K562 (cell line): ENCODE results near the gene CLSTN1. TPM values are rescaled to one million over a fixed set of nuclear protein-coding genes. Genes with fewer than 3 reads are reported as not detected.

ENCODE experiments used
- EWSR1 ChIP-seq: fragments of 450-650 bp; IDR thresholded peaks from 2 replicates; pipeline ENCODE4 v1.6.1; 2018; ENCODE audit warnings: borderline replicate concordance, mild to moderate bottlenecking, low read depth, moderate library complexity; ENCODE audit not compliant: partially characterized antibody
- HNRNPUL1 ChIP-seq: fragments of 200-400 bp; formaldehyde crosslinking; IDR thresholded peaks from 2 replicates; pipeline ENCODE4 v1.6.1; 2017; ENCODE audit warnings: low read length
- ID3 ChIP-seq, 2 experiments: fragments of 250-450 bp in 1 of 2; fragments of 450-650 bp in 1 of 2; sonication (Bioruptor Pico) in 1 of 2; IDR thresholded peaks; 2 replicates each; pipeline versions ENCODE4 v1.6.1 to v1.8.0; 2016 to 2021; ENCODE audit warnings: mild to moderate bottlenecking in 2 of 2, moderate library complexity in 2 of 2, missing compliant biosample characterization in 1 of 2, missing genetic modification characterization in 1 of 2
- MITF ChIP-seq: IDR thresholded peaks from 2 replicates; pipeline ENCODE4 v1.6.1; 2014; ENCODE audit warnings: antibody characterized with exemption
- MTA3 ChIP-seq: fragments of 450-650 bp; formaldehyde crosslinking; IDR thresholded peaks from 2 replicates; pipeline ENCODE4 v1.6.1; 2017; ENCODE audit warnings: mild to moderate bottlenecking, borderline replicate concordance
- PHB ChIP-seq: fragments of 250-450 bp; sonication (Bioruptor Pico); IDR thresholded peaks from 2 replicates; pipeline ENCODE4 v1.5.0; 2021
- RFX7 ChIP-seq: fragments of 250-450 bp; sonication (Bioruptor Pico); IDR thresholded peaks from 2 replicates; pipeline ENCODE4 v1.5.1; 2021; ENCODE audit warnings: mild to moderate bottlenecking
- RNF219 ChIP-seq: fragments of 250-450 bp; sonication (Bioruptor Pico); IDR thresholded peaks from 2 replicates; pipeline ENCODE4 v1.5.0; 2022; ENCODE audit warnings: mild to moderate bottlenecking
- SMAD4 ChIP-seq: fragments of 250-450 bp; sonication (Bioruptor Pico); conservative IDR thresholded peaks from 2 replicates; pipeline ENCODE4 v1.8.0; 2021; ENCODE audit warnings: inconsistent platforms, mild to moderate bottlenecking, moderate library complexity
- ZC3H4 ChIP-seq: sonication (generic); formaldehyde crosslinking; IDR thresholded peaks from 2 replicates; pipeline ENCODE4 v1.9.0; 2021; ENCODE audit warnings: missing genetic modification reagents, borderline replicate concordance
- ZHX1 ChIP-seq: fragments of 150-350 bp; conservative IDR thresholded peaks from 2 replicates; pipeline ENCODE4 v1.6.1; 2014; ENCODE audit warnings: low read length
- ZNF561 ChIP-seq: fragments of 450-650 bp; formaldehyde crosslinking; conservative IDR thresholded peaks from 2 replicates; pipeline ENCODE4 v1.4.0; 2020; ENCODE audit warnings: mild to moderate bottlenecking, moderate library complexity
- polyA plus RNA-seq, 8 experiments: library from polyadenylated mRNA; depleted of rRNA in 4 of 8; stranded (reverse) in 5 of 8; unstranded in 3 of 8; fragments of >200 nt; fragmentation: Nextera tagmentation in 2 of 8; fragmentation: Illumina TruSeq in 1 of 8; extraction: Ambion mirVana in 2 of 8; extraction: Trizol in 1 of 8; gene quantifications; 2 replicates each; pipeline versions ENCODE4 v1.2.1 to v1.2.3, GENCODE V29; 2011 to 2014; ENCODE audit warnings: inconsistent platforms in 1 of 8, missing spikeins in 1 of 8
- total RNA-seq, 7 experiments: library from RNA; depleted of rRNA in 6 of 7; stranded (reverse); fragments of >200 nt in 6 of 7; fragmentation: Illumina TruSeq in 2 of 7; extraction: Trizol in 2 of 7; gene quantifications; 2 replicates each; pipeline versions ENCODE4 v1.2.1 to v1.2.3, GENCODE V29; 2011 to 2021; ENCODE audit warnings: low replicate concordance in 1 of 7
- TF ChIP-seq, protein P1 (sequence below), 2 experiments: fragments of 150-350 bp in 1 of 2; IDR thresholded peaks; 2 replicates each; pipeline ENCODE4 v1.6.1; 2012 to 2016; ENCODE audit warnings: low read depth in 2 of 2, low read length in 2 of 2, mild to moderate bottlenecking in 1 of 2, moderate library complexity in 1 of 2

Gene CLSTN1
- total and polyA plus RNA-seq, 9 of the 15 experiments (the other 6 are each of a cell fraction or from before 2014, with no cell fraction given): 1.1 to 32.5 (median 13.3) TPM

DNA sequence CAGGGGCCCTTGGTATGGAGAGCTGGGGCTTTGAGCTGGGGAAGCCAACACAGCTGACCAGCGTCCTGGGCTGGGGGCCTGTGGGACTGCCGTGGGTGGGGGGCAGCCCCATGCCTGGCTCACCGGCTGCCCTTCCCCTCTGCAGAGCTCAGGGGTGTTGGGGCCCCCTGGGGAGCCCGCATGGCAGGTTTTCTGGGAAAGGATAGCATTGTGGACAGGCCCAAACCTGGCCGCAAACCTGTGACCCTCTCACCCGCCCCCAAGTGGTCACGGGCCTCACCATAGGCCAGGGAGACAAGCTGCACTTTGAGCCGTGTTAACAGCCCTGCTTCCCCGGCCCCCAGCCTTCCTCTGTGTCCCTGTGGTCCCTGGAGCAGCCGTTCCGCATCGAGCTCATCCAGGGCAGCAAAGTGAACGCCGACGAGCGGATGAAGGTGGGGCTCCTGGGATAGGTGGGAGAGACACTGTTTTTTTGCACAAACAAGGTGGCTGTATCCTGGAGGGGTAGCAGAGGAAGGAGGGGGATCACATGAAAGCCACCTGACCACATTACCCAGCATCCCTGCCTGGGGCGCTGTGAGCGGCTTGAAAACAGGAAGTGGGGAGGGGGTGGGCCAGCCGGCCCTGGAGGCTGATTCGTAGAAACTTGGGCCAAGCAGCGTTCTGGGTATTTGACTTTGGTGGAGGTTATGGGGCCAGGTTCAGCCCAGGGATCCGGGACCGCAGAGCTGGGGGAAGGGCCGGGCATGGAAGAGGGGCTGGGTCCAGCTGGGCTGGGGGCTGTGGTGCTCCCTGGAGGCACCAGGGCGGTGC is 106.4 kb downstream of the CLSTN1 start (continued):
- no peak for TF ChIP-seq ZHX1
- no peak for TF ChIP-seq ID3 (CRISPR knock-in tag; IDR thresholded peaks at IDR 0.05)
- peak; percentile 82 for TF ChIP-seq ID3 (tag; IDR thresholded peaks at IDR 0.05)
- TF ChIP-seq, protein P1, sequence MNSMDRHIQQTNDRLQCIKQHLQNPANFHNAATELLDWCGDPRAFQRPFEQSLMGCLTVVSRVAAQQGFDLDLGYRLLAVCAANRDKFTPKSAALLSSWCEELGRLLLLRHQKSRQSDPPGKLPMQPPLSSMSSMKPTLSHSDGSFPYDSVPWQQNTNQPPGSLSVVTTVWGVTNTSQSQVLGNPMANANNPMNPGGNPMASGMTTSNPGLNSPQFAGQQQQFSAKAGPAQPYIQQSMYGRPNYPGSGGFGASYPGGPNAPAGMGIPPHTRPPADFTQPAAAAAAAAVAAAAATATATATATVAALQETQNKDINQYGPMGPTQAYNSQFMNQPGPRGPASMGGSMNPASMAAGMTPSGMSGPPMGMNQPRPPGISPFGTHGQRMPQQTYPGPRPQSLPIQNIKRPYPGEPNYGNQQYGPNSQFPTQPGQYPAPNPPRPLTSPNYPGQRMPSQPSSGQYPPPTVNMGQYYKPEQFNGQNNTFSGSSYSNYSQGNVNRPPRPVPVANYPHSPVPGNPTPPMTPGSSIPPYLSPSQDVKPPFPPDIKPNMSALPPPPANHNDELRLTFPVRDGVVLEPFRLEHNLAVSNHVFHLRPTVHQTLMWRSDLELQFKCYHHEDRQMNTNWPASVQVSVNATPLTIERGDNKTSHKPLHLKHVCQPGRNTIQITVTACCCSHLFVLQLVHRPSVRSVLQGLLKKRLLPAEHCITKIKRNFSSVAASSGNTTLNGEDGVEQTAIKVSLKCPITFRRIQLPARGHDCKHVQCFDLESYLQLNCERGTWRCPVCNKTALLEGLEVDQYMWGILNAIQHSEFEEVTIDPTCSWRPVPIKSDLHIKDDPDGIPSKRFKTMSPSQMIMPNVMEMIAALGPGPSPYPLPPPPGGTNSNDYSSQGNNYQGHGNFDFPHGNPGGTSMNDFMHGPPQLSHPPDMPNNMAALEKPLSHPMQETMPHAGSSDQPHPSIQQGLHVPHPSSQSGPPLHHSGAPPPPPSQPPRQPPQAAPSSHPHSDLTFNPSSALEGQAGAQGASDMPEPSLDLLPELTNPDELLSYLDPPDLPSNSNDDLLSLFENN (IDR thresholded peaks at IDR 0.05; ENCODE audit: low read depth in 2 of 2, low read length in 2 of 2): peak; percentile 10 to 58; a peak in 2 of 4 replicates
- peak; percentile 84; the same call in 1 of the 2 replicates for TF ChIP-seq MTA3
- no peak for TF ChIP-seq HNRNPUL1
- TF ChIP-seq ZNF561: 0 out of 2 replicates have a peak, but pooled peaks have one; percentile 65
- TF ChIP-seq MITF: peak; percentile 94
- no peak for TF ChIP-seq RNF219 (CRISPR knock-in tag)
- TF ChIP-seq RFX7 (CRISPR knock-in tag): peak; percentile 77; the same call in 1 of the 2 replicates
- TF ChIP-seq EWSR1: no peak
- TF ChIP-seq PHB: no peak
- TF ChIP-seq SMAD4 (CRISPR knock-in tag): peak; percentile 79
- no peak for TF ChIP-seq ZC3H4
